Smooth muscle cell (in vitro differentiated cells): ENCODE measurements around the gene PTPA. TPM values are rescaled to one million over a fixed set of nuclear protein-coding genes. Genes with fewer than 3 reads are reported as not detected.

Source experiments
- DNase-seq: peaks from one replicate; lab custom pipeline; 2025; ENCODE audit not compliant: unreplicated experiment; lab: John Stamatoyannopoulos, UW
- H2AFZ ChIP-seq: fragments of 200-600 bp; sonication (generic); 2 replicates; pipeline ENCODE4 v1.6.0; 2016; ENCODE audit warnings: antibody characterized with exemption, low read depth, mild to moderate bottlenecking
- H3F3A ChIP-seq: fragments of 200-600 bp; sonication (generic); 2 replicates; pipeline ENCODE4 v1.6.0; 2017; ENCODE audit warnings: antibody characterized with exemption, low read depth
- H3K27ac ChIP-seq: fragments of 200-600 bp; sonication (generic); 2 replicates; pipeline ENCODE4 v1.5.1; 2016; ENCODE audit warnings: low read depth, mild to moderate bottlenecking
- H3K27me3 ChIP-seq: fragments of 200-600 bp; sonication (generic); 2 replicates; pipeline ENCODE4 v1.6.1; 2016; ENCODE audit warnings: low read depth, mild to moderate bottlenecking
- H3K36me3 ChIP-seq: fragments of 200-600 bp; sonication (generic); 2 replicates; pipeline ENCODE4 v1.5.1; 2016; ENCODE audit warnings: low read depth
- H3K4me1 ChIP-seq: fragments of 200-600 bp; sonication (generic); 2 replicates; pipeline ENCODE4 v1.5.1; 2016; ENCODE audit warnings: low read depth
- H3K4me2 ChIP-seq: fragments of 200-600 bp; sonication (generic); 2 replicates; pipeline ENCODE4 v1.6.0; 2016; ENCODE audit warnings: mild to moderate bottlenecking
- H3K4me3 ChIP-seq: fragments of 200-600 bp; sonication (generic); 2 replicates; pipeline ENCODE4 v1.5.1; 2016; ENCODE audit warnings: mild to moderate bottlenecking
- H3K79me2 ChIP-seq: fragments of 200-600 bp; sonication (generic); 2 replicates; pipeline ENCODE4 v1.6.0; 2016; ENCODE audit warnings: low read depth, mild to moderate bottlenecking
- H3K9ac ChIP-seq: fragments of 200-600 bp; sonication (generic); 2 replicates; pipeline ENCODE4 v1.6.0; 2016; ENCODE audit warnings: low read depth
- H3K9me3 ChIP-seq: fragments of 200-600 bp; sonication (generic); replicated peaks from 2 replicates; pipeline ENCODE4 v1.5.1; 2016; ENCODE audit warnings: low read depth
- H4K20me1 ChIP-seq: fragments of 200-600 bp; sonication (generic); 2 replicates; pipeline ENCODE4 v1.6.0; 2016; ENCODE audit warnings: low read depth
- CTCF ChIP-seq: fragments of 200-600 bp; sonication (generic); IDR thresholded peaks from 2 replicates; pipeline ENCODE4 v1.5.1; 2017; ENCODE audit warnings: borderline replicate concordance, mild to moderate bottlenecking, antibody characterized with exemption; ENCODE audit not compliant: insufficient read depth, poor library complexity, severe bottlenecking
- WGBS: methylation state at CpG from one replicate; pipeline ENCODE4 v1.1.7; 2016; ENCODE audit warnings: low lambda C conversion rate; 5-methylcytosine and 5-hydroxymethylcytosine counted together
- polyA plus RNA-seq: library from polyadenylated mRNA; unstranded; fragments of >200 nt; fragmentation: Nextera tagmentation; extraction: Ambion mirVana; gene quantifications from 2 replicates; pipeline ENCODE4 v1.2.1, GENCODE V29; 2016
- total RNA-seq: library from RNA; depleted of rRNA; stranded (reverse); fragments of >200 nt; gene quantifications from 2 replicates; pipeline ENCODE4 v1.2.3, GENCODE V29; 2014

The PTPA gene
- total and polyA plus RNA-seq, 2 experiments from 2014 or later: 88.7 to 119 TPM

GRCh38 chr9:129080601-129081387, 30.4 kb upstream of the PTPA start, which contains the start of gene DOLPP1:
TSS of gene DOLPP1 (plus strand) at chr9:129081111. CDS start at chr9:129081132, 21 bp downstream.
- no peaks in the 10 kb centered on the region for H3F3A ChIP-seq
- H3K36me3 ChIP-seq: no peaks in the 10 kb centered on the region

GRCh38 chr9:129081388-129081904, 29.8 kb upstream of the PTPA start:
- H3K27me3 ChIP-seq: no peaks in the 10 kb centered on the region
- H3K27ac ChIP-seq: peak overlapping the region; percentile 32
- no peaks in the 10 kb centered on the region for H3F3A ChIP-seq
- WGBS: 9% methylated on average over 30 of the region's 30 CpGs
- DNase-seq: no peak
- TF ChIP-seq CTCF: no peak
- peak overlapping the region; percentile 55 for H3K9ac ChIP-seq
- peak overlapping the region; percentile 89 for H2AFZ ChIP-seq
- H3K4me1 ChIP-seq: peaks cover 9% of the 10 kb centered on the region
- H3K4me2 ChIP-seq: peak overlapping the region; percentile 96
- no peaks in the 10 kb centered on the region for H3K9me3 ChIP-seq
- no peaks in the 10 kb centered on the region for H3K36me3 ChIP-seq
- H3K79me2 ChIP-seq: peaks cover 12% of the 10 kb centered on the region
- no peaks in the 10 kb centered on the region for H4K20me1 ChIP-seq
- peak overlapping the region; percentile 86 for H3K4me3 ChIP-seq

More at GRCh38 chr9:129080601-129081387, 30.4 kb upstream of the PTPA start, which contains the start of gene DOLPP1:
- DNase-seq: peak; percentile 99
- Histone ChIP-seq H2AFZ (peak within 1 kb of the TSS; percentile 89), H3K27me3 (no peaks in the 10 kb centered on the region), H3K4me1 (peaks cover 9% of the 10 kb centered on the region), H3K4me3 (peak within 1 kb of the TSS; percentile 86), H3K9me3 (no peaks in the 10 kb centered on the region), H3K9ac (peak within 1 kb of the TSS; percentile 55), H3K27ac (peak within 1 kb of the TSS; percentile 32), H3K79me2 (peaks cover 12% of the 10 kb centered on the region), H3K4me2 (peak within 1 kb of the TSS; percentile 96), H4K20me1 (no peaks in the 10 kb centered on the region)
- TF ChIP-seq CTCF: no peak
- WGBS: 2% methylated on average over 66 of the region's 70 CpGs

GRCh38 chr9:129084087-129084486, 27.1 kb upstream of the PTPA start:
- 98% methylated on average over 7 of the region's 7 CpGs for WGBS
- H3K36me3 ChIP-seq: no peaks in the 10 kb centered on the region
- no peaks in the 10 kb centered on the region for H4K20me1 ChIP-seq
- peaks cover 12% of the 10 kb centered on the region for H3K79me2 ChIP-seq
- H3K4me2 ChIP-seq: no peak overlapping the region
- no peak overlapping the region for H3K9ac ChIP-seq
- no peak for DNase-seq
- peaks cover 9% of the 10 kb centered on the region for H3K4me1 ChIP-seq
- H3F3A ChIP-seq: no peaks in the 10 kb centered on the region
- no peak overlapping the region for H3K27ac ChIP-seq
- no peaks in the 10 kb centered on the region for H3K27me3 ChIP-seq
- H2AFZ ChIP-seq: no peak overlapping the region
- TF ChIP-seq CTCF: no peak
- no peaks in the 10 kb centered on the region for H3K9me3 ChIP-seq
- no peak overlapping the region for H3K4me3 ChIP-seq
